NT2/D1 (cell line): Measurements from ENCODE around the gene DMRTC1B.
"Not testable (repeated sequence)": the region's sequence is repeated elsewhere in the genome, so short reads cannot be mapped to it uniquely, and the experiment has no call there.

ENCODE experiments used
- DNase-seq: peaks from one replicate; pipeline ENCODE4 v3.0.0-alpha.2; 2011; ENCODE audit warnings: low read depth, low spot score
- H3K27me3 ChIP-seq: 2 replicates; pipeline ENCODE4 v1.6.0; 2011; ENCODE audit warnings: mild to moderate bottlenecking; ENCODE audit not compliant: insufficient read length, insufficient read depth
- H3K36me3 ChIP-seq: 2 replicates; pipeline ENCODE4 v1.6.1; 2011; ENCODE audit warnings: mild to moderate bottlenecking, low read length, mixed read lengths; ENCODE audit not compliant: insufficient read depth, insufficient read length
- H3K4me1 ChIP-seq: 2 replicates; pipeline ENCODE4 v1.5.1; 2011; ENCODE audit not compliant: insufficient read depth, insufficient read length
- H3K4me3 ChIP-seq: 2 replicates; pipeline ENCODE4 v1.5.1; 2011; ENCODE audit warnings: low read depth; ENCODE audit not compliant: insufficient read length
- H3K9ac ChIP-seq: 2 replicates; pipeline ENCODE4 v1.6.0; 2011; ENCODE audit warnings: low read depth; ENCODE audit not compliant: insufficient read length
- H3K9me3 ChIP-seq: 2 replicates; pipeline ENCODE4 v1.5.1; 2011; ENCODE audit warnings: mild to moderate bottlenecking, low read length; ENCODE audit not compliant: insufficient read depth
- SUZ12 ChIP-seq: IDR thresholded peaks from 2 replicates; pipeline ENCODE4 v1.6.1; 2011; ENCODE audit not compliant: insufficient read length, insufficient read depth; ENCODE audit errors: extremely low read depth
- YY1 ChIP-seq: IDR thresholded peaks from 2 replicates; pipeline ENCODE4 v1.6.1; 2011; ENCODE audit not compliant: insufficient read length, insufficient read depth
- ZNF274 ChIP-seq: IDR thresholded peaks from 2 replicates; pipeline ENCODE4 v1.6.1; 2011; ENCODE audit warnings: mild to moderate bottlenecking, low read depth, low read length

Gene DMRTC1B, protein sequence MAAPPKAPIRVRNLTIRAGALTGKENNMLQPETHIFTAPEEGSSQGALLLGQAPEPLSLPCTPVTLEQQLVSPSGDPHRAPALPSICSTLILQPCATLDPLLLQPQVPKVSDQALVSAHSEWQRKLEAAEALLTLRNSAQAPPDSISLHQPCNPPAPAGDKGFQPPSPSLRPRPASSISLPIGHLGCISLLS

DNA sequence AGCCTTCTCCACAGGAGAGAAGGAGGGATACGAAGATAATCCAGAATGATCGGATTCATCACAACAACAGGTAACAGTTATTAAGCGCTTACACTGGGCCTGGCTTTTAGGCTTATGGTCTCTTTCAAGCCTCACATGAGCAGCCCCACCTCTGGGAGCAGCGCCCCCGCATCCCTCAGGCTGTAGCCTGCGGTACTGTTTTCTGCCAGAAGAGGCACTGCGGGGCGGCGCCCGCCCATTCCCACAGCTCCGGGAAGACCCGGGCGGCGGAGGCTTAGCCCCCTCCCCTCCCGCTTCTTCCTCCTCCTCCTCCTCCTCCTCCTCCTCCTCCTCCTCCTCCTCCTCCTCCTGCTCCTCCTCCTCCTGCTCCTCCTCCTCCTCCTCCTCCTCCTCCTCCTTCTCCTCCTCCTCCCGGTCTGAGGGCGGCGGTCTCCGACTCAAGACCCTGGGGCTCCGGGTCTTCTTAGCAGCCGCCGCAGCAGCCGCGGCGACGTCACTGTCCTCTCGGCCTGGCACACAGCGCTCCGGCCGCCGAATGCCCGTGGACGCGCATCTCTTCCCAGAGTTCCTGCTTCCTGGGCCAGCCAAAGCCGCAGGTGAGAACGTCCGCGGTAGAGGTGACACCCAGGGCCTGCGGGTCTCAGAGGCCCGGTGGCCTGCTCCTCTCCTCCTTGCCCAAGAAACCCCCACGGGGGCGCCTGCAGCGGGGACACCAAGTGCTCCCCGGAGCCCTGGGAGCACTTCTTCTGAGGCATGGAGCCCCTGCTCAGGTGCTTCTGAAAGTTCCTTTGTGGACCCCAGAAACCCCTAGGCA, at the start of gene DMRTC1B:
Gene DMRTC1B, plus strand, starts transcription at position 238 of the 814 bp plus-strand sequence. CDS start 68,246 bp downstream, outside the sequence.
- H3K4me1 ChIP-seq, H3K27me3 ChIP-seq, H3K4me3 ChIP-seq, H3K9ac ChIP-seq, DNase-seq, H3K36me3 ChIP-seq, H3K9me3 ChIP-seq: not testable (repeated sequence)

DNA sequence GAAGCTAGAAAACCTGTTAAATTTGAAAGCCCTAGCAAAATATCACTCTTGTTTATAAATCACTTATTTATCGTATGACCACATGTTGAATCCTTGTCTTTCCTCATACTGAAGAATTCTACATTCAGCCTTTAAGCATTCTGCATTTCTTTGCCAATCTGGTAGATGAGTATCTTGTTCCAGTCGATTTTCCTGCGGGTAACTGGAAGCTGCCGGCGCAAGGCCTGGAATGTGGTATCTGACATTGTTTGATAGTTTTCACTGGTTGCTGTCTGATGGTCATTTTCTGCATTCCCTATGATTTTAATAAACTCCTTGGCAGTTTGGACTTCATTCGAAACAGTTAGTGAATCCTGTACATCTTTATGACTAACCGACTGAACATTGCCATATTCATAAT, 48.8 kb upstream of the DMRTC1B start:
- no peak for DNase-seq
- Histone ChIP-seq H3K36me3 (no peaks in the 10 kb centered on the region), H3K4me3 (no peak overlapping the region), H3K27me3 (no peaks in the 10 kb centered on the region), H3K9me3 (no peaks in the 10 kb centered on the region), H3K9ac (no peak overlapping the region), H3K4me1 (peaks cover 3% of the 10 kb centered on the region)
- TF ChIP-seq SUZ12, result no peak
- no peak for TF ChIP-seq YY1
- TF ChIP-seq ZNF274, result no peak

DNA sequence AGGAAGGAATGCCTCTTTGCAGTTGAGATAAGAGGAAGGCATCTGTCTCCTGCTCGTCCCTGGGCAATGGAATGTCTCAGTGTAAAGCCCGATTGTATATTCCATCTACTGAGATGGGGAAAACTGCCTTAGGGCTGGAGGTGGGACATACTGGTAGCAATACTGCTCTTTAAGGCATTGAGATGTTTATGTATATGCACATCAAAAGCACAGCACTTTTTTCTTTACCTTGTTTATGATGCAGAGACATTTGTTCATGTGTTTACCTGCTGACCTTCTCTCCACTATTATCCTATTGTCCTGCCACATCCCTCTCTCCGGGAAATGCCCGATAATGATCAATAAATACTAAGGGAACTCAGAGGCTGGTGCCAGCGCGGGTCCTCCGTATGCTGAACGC, 43.1 kb upstream of the DMRTC1B start:
- peaks cover 15% of the 10 kb centered on the region for H3K9me3 ChIP-seq
- H3K4me3 ChIP-seq, H3K27me3 ChIP-seq, H3K4me1 ChIP-seq, DNase-seq, H3K36me3 ChIP-seq, H3K9ac ChIP-seq: not testable (repeated sequence)

DNA sequence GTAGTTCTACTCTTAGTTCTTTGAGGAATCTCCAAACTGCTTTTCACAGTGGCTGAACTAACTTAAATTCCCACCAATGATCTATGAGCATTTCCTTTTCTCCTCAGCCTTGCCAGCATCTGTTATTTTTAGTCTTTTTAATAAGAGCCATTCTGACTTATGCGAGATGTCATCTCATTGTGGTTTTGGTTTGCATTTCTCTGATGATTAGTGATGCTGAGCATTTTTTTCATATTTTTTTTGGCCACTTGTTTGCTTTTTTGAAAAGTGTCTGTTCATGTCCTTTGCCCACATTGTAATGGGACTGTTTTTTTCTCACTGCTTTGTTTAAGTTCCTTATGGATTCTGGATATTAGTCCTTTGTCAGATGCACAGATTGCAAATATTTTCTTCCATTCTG, 41.1 kb upstream of the DMRTC1B start:
- H3K4me1 ChIP-seq, result peaks cover 4% of the 10 kb centered on the region
- no peaks in the 10 kb centered on the region for H3K27me3 ChIP-seq
- TF ChIP-seq SUZ12, result no peak
- no peak for TF ChIP-seq YY1
- TF ChIP-seq ZNF274, result no peak
- no peaks in the 10 kb centered on the region for H3K36me3 ChIP-seq
- peaks cover 15% of the 10 kb centered on the region for H3K9me3 ChIP-seq
- no peak overlapping the region for H3K4me3 ChIP-seq
- no peak overlapping the region for H3K9ac ChIP-seq
- DNase-seq, result no peak

DNA sequence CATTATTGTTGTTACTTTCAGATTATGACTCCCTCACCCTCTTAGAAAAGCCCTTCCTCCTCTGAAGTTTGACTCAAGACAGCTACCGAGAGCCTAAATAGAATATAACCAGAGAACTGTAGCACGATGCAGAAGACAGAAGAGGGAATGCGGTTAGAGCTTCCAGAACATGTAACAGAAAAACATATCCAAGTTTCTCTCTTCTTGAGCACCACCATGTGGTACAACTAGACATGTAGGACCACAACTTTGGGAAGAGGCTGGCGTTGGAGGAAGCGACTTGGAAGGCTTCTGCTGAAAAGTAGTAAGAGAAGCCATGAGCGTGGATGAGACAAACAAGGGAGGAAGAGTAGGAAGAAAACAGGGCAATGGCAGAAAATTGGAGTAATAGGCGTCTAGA, 31.1 kb upstream of the DMRTC1B start:
- H3K9ac ChIP-seq, H3K4me1 ChIP-seq, H3K36me3 ChIP-seq, DNase-seq, H3K27me3 ChIP-seq, H3K9me3 ChIP-seq, H3K4me3 ChIP-seq: not testable (repeated sequence)

DNA sequence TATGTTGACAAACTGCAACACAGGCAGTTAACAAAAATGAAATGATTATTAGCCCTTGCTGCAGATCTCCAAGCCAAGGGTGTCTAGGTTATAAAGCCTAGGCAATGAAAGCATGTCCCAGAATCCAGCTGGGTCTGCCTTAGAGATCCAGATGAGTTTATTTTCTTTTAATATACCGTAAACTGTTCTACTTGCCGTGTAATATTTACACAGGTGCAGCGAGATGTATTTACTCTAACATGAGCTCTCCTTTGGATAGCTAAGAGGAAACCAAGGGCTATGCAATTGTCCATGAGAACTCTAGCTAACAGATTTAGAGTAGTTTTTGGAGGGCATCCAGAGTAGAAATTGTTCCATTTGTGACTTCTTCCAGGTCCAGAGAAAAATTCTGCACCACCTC, 28.1 kb upstream of the DMRTC1B start:
- DNase-seq, H3K4me3 ChIP-seq, H3K36me3 ChIP-seq, H3K4me1 ChIP-seq, H3K27me3 ChIP-seq, H3K9me3 ChIP-seq, H3K9ac ChIP-seq: not testable (repeated sequence)

DNA sequence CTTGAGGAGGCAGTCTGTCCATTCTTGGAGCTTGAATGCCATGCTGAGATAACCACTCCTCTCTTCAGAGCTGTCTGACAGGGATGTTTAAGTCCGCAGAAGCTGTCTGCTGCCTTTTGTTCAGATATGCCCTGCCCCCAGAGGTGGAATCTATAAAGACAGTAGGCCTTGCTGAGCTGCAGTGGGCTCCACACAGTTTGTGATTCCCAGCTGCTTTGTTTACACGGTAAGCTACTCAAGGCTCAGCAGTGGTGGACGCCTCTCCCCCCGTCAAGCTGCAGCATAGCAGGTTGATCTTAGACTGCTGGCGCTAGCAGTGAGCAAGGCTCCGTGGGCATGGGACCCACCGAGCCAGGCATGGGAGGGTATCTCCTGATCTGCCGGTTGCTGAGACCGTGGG, 16.2 kb upstream of the DMRTC1B start:
- not testable (repeated sequence) for DNase-seq, H3K4me1 ChIP-seq, H3K36me3 ChIP-seq, H3K9ac ChIP-seq, H3K27me3 ChIP-seq, H3K4me3 ChIP-seq, H3K9me3 ChIP-seq

DNA sequence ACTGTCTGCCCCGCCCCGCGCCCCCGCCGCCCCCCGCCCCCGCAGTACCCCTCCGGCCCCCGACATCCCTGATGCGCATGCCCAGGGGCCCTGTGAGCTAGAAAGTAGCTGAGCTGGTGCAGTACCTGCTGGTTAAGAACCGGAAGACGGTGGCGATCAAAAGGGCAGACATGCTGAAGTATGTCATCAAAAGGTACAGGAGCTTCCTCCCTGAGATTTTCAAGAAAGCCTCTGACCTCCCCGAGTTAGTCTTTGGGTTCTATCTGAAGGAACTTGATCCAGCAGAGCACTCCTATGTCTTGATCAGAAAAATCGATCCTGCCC, 739 bp downstream of the DMRTC1B start:
- H3K36me3 ChIP-seq, H3K4me1 ChIP-seq, H3K27me3 ChIP-seq: not testable (repeated sequence)

DNA sequence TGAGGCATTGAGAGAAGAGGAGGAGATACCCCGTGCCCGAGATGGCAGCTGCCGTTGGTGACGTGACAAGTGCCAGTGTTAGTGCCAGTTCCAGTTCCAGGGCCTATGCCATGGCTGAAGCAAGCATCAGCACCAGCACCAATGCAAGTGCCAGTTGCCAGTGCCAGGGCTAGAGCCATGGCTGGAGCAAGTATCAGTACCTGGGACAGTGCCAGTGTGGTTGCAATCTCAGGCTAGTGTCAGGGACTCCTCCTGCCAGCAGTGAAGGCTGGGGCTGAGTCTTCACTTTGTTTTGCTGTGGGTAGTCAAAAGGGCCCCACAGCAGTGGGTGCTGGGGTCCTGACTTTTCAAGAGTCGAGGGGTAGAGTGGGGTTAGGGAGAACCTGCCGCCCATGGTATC, 1.5 kb downstream of the DMRTC1B start:
- not testable (repeated sequence) for H3K4me3 ChIP-seq, H3K27me3 ChIP-seq, H3K36me3 ChIP-seq

More for the DNA sequence above, 739 bp downstream of the DMRTC1B start:
- not testable (repeated sequence) for H3K9me3 ChIP-seq, H3K9ac ChIP-seq, DNase-seq, H3K4me3 ChIP-seq

DNA sequence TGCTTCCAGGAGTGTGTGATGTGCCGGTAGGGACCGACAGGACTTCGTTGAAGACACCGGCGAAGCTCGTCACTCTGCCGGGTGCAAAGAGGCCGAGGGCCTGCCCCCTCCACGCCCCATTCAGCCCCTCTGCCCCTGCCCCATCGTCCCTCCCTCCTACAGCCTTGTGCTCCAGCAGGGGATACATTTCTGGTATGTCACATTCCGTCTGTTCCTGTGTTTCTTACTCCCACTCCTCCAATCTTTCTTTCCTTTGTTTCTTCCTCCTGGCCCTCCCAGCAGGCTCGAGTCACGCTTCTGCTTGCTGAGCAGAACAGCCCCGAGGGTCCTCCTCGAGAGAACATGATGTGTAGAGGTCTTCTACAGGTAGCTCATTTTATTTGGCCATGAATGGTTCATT, 5.9 kb downstream of the DMRTC1B start, which contains the start of gene FAM236B:
Gene FAM236B, minus strand, starts transcription at position 101 of the 400 bp plus-strand sequence. Its CDS starts 100 bp downstream, at position 1.
- H3K9ac ChIP-seq, H3K4me3 ChIP-seq, H3K27me3 ChIP-seq, H3K36me3 ChIP-seq, H3K4me1 ChIP-seq, DNase-seq, H3K9me3 ChIP-seq: not testable (repeated sequence)

More for the DNA sequence above, 1.5 kb downstream of the DMRTC1B start:
- DNase-seq, H3K9me3 ChIP-seq, H3K9ac ChIP-seq, H3K4me1 ChIP-seq: not testable (repeated sequence)

DNA sequence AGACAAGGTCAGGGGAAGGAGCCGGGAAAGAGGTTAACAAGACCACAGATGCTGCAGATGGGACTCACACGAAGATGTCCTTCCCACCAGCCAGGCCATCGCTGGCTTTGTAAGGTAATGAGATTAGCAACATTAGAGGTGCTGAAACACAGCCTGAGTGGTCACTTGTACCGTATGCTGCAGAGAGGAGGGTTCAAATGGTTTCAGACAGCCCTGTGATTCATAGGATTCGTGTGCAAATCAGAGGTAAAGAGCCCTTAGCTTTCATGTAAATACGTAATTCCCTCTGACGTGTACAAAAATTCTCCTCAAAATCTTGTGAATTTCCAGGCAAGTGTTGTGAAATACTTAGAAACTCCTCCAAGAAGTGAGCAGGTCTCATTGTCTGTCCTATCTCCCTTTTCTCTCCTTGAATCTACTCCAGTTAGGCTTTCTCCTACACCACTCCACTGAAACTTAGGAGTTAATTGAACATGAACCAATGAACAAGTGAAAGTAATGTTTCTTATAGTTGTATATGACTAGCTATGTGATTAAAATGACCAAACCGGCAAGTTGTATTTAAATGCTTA, 6.8 kb downstream of the DMRTC1B start:
- not testable (repeated sequence) for DNase-seq, H3K4me1 ChIP-seq, H3K4me3 ChIP-seq, H3K36me3 ChIP-seq, H3K9ac ChIP-seq, H3K27me3 ChIP-seq, H3K9me3 ChIP-seq
